ENCODE results near the gene FCSK. TPM values are rescaled to one million over a fixed set of nuclear protein-coding genes. Genes with fewer than 3 reads are reported as not detected.

FCSK gene
- total RNA-seq = 7.7 and 8.5 TPM in 2 replicates

DNA sequence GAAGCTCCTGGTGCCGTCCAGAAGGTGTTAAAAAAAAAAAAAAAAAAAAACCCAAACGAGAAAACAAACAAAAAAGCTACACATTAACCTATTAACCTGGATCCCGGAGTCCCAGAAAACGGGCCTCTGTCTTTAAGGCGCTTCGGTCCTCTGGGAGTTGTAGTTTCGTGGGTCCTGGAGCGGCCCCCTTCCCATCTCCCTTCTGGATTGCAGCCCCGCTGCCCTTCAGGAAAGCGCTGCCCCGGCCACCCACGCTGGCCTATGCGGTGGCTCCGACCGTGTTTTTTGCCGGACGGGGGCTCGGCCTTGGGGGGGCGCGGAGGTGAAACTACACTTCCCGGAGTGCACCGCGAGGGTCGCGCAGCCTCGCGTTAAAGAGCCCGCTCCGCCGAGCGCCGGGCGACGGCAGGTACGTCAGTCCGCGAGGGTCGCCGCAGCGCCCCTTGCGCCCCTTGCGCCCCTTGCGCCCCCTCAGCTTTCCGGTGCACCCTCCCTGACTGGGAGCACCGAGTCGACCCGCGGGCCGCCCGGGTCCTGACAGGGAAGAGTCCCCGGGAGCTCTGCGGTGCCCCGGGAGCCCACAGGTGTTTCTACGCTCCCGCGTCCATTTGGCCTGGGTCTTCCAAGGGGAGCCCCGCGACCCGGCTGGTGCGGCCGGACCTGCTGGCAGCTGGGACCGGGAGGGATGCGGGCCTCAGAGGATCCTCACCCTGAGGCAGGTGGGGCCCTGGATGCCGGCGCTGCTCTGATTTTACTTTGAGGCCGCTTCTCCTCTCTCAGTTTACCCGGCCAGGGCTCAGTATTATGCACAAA is at the start of gene FCSK:
TSS of gene FCSK (plus strand) at position 374 of the 813 bp plus-strand sequence. CDS start 8,596 bp downstream, outside the sequence.

DNA sequence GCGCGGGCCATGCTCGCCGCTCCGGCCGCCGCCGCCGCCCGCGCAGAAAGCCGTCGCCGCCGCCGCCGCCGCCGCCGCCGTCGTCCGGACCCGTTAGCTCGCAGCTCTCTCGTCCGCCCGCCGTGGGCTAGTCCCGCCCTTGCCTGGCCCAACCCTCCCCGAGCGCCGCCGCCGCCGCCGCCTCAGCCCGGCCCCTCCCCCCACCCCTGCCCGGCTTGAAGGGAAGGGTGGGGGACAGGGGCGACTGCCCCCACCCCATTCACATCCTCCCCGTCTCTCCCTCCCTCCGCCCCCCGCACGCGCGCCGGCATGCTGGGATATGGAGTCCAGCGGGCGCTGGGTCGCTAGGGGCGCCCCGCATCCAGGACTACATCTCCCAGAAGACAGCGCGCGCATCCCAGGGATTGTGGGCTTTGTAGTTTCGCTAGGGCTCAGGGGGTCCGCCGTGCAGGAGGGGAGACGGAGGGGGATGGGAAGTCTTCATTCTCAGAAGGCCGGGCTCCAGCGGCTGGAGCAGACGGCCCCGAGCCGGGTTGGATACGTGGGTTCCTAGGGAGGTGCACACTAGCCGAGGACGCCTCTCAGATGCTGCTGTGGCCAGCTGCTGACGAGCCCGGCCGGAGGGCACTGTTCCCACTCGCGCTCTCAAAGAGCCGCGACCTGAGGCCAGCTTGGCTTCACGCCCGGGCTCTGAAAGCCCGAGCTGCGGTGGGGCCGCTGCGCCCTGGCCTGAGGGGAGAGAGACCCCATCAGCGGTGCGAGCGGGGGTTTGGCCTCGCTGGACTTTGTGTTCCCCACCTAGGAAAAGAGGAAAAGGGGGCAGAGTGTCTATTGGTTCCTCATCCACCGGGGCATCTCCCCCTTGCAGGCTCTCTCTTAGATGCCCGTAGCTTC is 15.2 kb upstream of the FCSK start, which contains the start of gene ST3GAL2:
TSS of gene ST3GAL2 (minus strand) at position 132 of the 894 bp plus-strand sequence. CDS start 40,570 bp downstream, outside the sequence.

DNA sequence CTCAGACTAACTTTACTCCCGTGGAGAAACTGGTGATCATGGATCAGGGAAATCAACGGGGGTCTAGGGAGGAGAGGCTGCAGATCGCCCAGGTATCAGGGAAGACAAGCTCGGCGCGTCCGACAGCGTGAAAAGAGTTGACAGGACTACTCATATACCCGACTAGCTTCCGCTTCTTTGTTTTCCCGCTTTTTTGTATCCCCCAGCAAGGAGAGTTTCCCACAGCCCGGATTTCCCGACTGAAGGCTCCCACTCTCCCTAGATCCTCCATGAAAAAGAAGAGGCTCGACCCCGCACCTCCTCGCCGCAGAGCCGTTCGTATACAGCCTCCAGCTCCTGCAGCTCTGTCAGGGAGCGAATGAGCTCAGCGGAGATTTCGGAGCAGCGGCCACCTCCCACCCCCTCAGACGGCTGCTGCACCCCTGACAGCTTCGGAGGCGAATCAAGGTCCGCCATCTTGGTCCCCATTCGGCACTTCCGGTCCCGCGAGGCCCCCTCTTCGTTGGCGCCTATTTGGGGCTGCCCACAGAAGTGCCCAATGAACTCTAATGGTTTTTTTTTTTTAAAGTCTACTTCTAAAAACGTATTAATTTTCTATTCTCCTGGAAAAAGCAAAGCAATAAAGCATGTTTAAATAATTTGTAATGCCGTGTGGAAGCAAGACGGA is 68.8 kb downstream of the FCSK start, which contains the start of gene COG4:
TSS of gene COG4 (minus strand) at position 479 of the 667 bp plus-strand sequence. CDS start at position 468, 11 bp downstream.

DNA sequence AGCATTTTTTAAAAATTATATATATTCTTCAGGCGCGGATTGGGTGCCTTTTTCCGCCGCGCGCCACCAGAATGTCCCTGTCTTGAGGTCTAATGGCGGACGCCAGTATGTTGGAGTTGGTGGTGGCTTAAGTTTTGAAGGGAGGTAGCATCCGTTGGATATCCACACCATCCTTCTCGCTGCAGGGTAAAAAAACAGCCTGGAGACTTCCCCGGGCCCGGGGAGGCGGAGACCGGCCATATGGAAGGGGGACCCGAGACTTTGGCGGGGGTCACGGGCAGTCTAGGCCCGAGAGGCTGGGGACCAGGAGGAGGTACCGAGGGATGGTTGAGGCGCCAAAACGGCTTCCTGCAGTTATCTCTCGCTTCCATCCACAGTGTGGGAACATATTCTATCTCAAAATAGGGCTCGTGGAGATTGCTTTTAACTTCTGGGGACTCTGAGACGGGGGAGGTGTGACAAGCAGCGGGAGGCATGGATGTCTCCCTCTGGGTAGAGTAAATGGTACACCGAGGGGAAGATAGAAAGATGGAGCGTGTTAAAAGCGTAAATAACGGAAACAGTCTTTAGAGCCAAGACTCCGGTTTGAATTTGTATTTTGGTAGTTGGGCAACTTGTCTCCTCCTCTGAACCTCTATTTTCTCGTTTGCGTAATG is 69.5 kb downstream of the FCSK start, which contains the start of gene SF3B3:
TSS of gene SF3B3 (plus strand) at position 74 of the 656 bp plus-strand sequence. CDS start 2,841 bp downstream, outside the sequence.

Other genes with a start within 250 kb of the FCSK start
- 24.3 and 27.5 TPM in 2 replicates for gene EXOSC6, start 202.7 kb upstream of the FCSK start, total RNA-seq
- 123 and 125 TPM in 2 replicates for gene AARS1, start 165.1 kb upstream of the FCSK start, total RNA-seq
- gene DDX19B, start 155.4 kb upstream of the FCSK start, total RNA-seq = 17.9 and 39.7 TPM in 2 replicates
- gene DDX19A, start 107.7 kb upstream of the FCSK start, total RNA-seq = 35.8 and 39.6 TPM in 2 replicates
- 25.7 and 29.2 TPM in 2 replicates for gene ST3GAL2, start 15.5 kb upstream of the FCSK start, total RNA-seq
- gene COG4, start 69.0 kb downstream of the FCSK start, total RNA-seq = 28.7 and 33.1 TPM in 2 replicates
- 110 and 139 TPM in 2 replicates for gene SF3B3, start 69.2 kb downstream of the FCSK start, total RNA-seq
- gene IL34, start 192.0 kb downstream of the FCSK start, total RNA-seq = 0.23 and 0.68 TPM in 2 replicates
- 37.2 and 37.9 TPM in 2 replicates for gene MTSS2, start 231.5 kb downstream of the FCSK start, total RNA-seq

All from pericardium fibroblast (primary cell).